GM06990 (cell line): ENCODE measurements around the gene APOH.

ENCODE experiments used
- DNase-seq: peaks from one replicate; pipeline ENCODE4 v3.0.0-alpha.2; 2011; ENCODE audit not compliant: insufficient read length; ENCODE audit errors: extremely low read depth
- H3K27me3 ChIP-seq: replicated peaks from 2 replicates; pipeline ENCODE4 v1.6.0; 2011; ENCODE audit warnings: low read length; ENCODE audit not compliant: control insufficient read depth, insufficient read depth
- H3K36me3 ChIP-seq: 2 replicates; pipeline ENCODE4 v1.5.1; 2011; ENCODE audit warnings: low read length; ENCODE audit not compliant: control insufficient read depth, insufficient read depth
- H3K4me3 ChIP-seq: replicated peaks from 2 replicates; pipeline ENCODE4 v1.5.1; 2011; ENCODE audit warnings: low read depth, mild to moderate bottlenecking, control low read depth, low read length
- CTCF ChIP-seq: IDR thresholded peaks from 2 replicates; pipeline ENCODE4 v1.5.1; 2011; ENCODE audit warnings: low read length, control low read depth, mild to moderate bottlenecking, inconsistent platforms; ENCODE audit not compliant: insufficient read depth, poor library complexity, severe bottlenecking

The APOH gene

GRCh38 chr17:66214884-66215528 lies 14.2 kb downstream of the APOH start:
- H3K27me3 ChIP-seq: no peaks in the 10 kb centered on the region
- H3K4me3 ChIP-seq: no peak overlapping the region
- TF ChIP-seq CTCF: no peak
- H3K36me3 ChIP-seq: no peaks in the 10 kb centered on the region
- DNase-seq: no peak

- Histone ChIP-seq H3K27me3 (no peaks in the 10 kb centered on the region), H3K4me3 (no peak overlapping the region), H3K36me3 (no peaks in the 10 kb centered on the region)
- no peak for TF ChIP-seq CTCF
- no peak for DNase-seq
Observed at GRCh38 chr17:66211047-66211810, 18.0 kb downstream of the APOH start.

- Histone ChIP-seq H3K27me3 (no peaks in the 10 kb centered on the region), H3K36me3 (no peaks in the 10 kb centered on the region), H3K4me3 (no peak overlapping the region)
- no peak for DNase-seq
- no peak for TF ChIP-seq CTCF
Observed at GRCh38 chr17:66210208-66210574, 19.0 kb downstream of the APOH start.

- no peak overlapping the region for H3K4me3 ChIP-seq
- no peaks in the 10 kb centered on the region for H3K27me3 ChIP-seq
- H3K36me3 ChIP-seq: no peaks in the 10 kb centered on the region
- DNase-seq: no peak
- TF ChIP-seq CTCF: no peak
Observed at GRCh38 chr17:66207936-66208335, 21.3 kb downstream of the APOH start.

- TF ChIP-seq CTCF: no peak
- no peak overlapping the region for H3K4me3 ChIP-seq
- H3K27me3 ChIP-seq: no peaks in the 10 kb centered on the region; the same call in 1 of the 2 replicates
- DNase-seq: no peak
- H3K36me3 ChIP-seq: no peaks in the 10 kb centered on the region
Observed at GRCh38 chr17:66203274-66204015, 25.8 kb downstream of the APOH start.
